GM12878 (cell line): Measurements from ENCODE around the gene PBLD. TPM values are rescaled to one million over a fixed set of nuclear protein-coding genes. Genes with fewer than 3 reads are reported as not detected.
A peak's percentile ranks its signal among the peaks of the same experiment; 100 is the strongest.

Source experiments
- ATAC-seq: fragments of 200-7000 bp; cut with Tn5 transposase; 3 replicates; pipeline ENCODE4 v1.9.1; 2020; ENCODE audit warnings: mild to moderate bottlenecking, moderate library complexity
- BruUV-seq: library from RNA; stranded (reverse); fragments of 400-500 nt; replicated peaks from 2 replicates; lab custom pipeline; 2021; lab: Mats Ljungman, UMichigan
- CTCF ChIA-PET: fragments of 300-600 bp; sonication (Branson Sonifier 250); formaldehyde crosslinking; extraction: SDS; loops from one replicate; lab custom pipeline; 2021; ENCODE audit warnings: inconsistent platforms; lab: Yijun Ruan, JAX
- POLR2A ChIA-PET: fragments of 350-600 bp; formaldehyde crosslinking; extraction: SDS; loops from one replicate; lab custom pipeline; 2021; ENCODE audit warnings: inconsistent platforms; lab: Charles Lee
- RAD21 ChIA-PET: fragments of 300-600 bp; sonication (Branson Sonifier 250); formaldehyde crosslinking; loops from one replicate; lab custom pipeline; 2023; ENCODE audit warnings: antibody characterized with exemption; ENCODE audit not compliant: unreplicated experiment; lab: Charles Lee
- SMC1A ChIA-PET: fragments of 300-600 bp; sonication (Branson Sonifier 250); formaldehyde crosslinking; loops from one replicate; lab custom pipeline; 2023; ENCODE audit not compliant: unreplicated experiment, uncharacterized antibody; lab: Charles Lee
- DNase-seq: peaks from one replicate; pipeline ENCODE4 v3.0.0-alpha.2; 2011; ENCODE audit warnings: low read depth, low spot score
- FAIRE-seq: peaks from 3 replicates; lab custom pipeline; 2011; peaks lifted over from hg19 to GRCh38; lab: Jason Lieb, UNC
- H2AFZ ChIP-seq: 2 replicates; pipeline ENCODE4 v1.6.0; 2011; ENCODE audit warnings: low read depth, low read length, control low read depth; ENCODE audit not compliant: control insufficient read depth
- H3K27ac ChIP-seq: 2 replicates; pipeline ENCODE4 v1.5.1; 2011; ENCODE audit warnings: control low read depth; ENCODE audit not compliant: control insufficient read depth, insufficient read depth
- H3K27me3 ChIP-seq, 2 experiments: replicated peaks in 1 of 2; 2 replicates each; pipeline versions ENCODE4 v1.6.0 to v1.6.1; 2011; ENCODE audit warnings: low read length in 1 of 2; ENCODE audit not compliant: control insufficient read depth in 2 of 2, insufficient read depth in 2 of 2
- H3K36me3 ChIP-seq, 2 experiments: 2 replicates each; pipeline ENCODE4 v1.5.1; 2011; ENCODE audit warnings: low read length in 1 of 2; ENCODE audit not compliant: control insufficient read depth in 2 of 2, insufficient read depth in 2 of 2
- H3K4me1 ChIP-seq: 2 replicates; pipeline ENCODE4 v1.6.1; 2011; ENCODE audit warnings: mild to moderate bottlenecking, low read length, moderate library complexity, mixed read lengths; ENCODE audit not compliant: control insufficient read depth, insufficient read depth
- H3K4me2 ChIP-seq: 2 replicates; pipeline ENCODE4 v1.6.0; 2011; ENCODE audit warnings: control low read depth; ENCODE audit not compliant: control insufficient read depth, insufficient read depth
- H3K4me3 ChIP-seq: fragments of 200-600 bp; sonication (generic); 2 replicates; pipeline ENCODE4 v1.5.1; 2016
- H3K79me2 ChIP-seq: 2 replicates; pipeline ENCODE4 v1.6.0; 2011; ENCODE audit warnings: low read length; ENCODE audit not compliant: control insufficient read depth, insufficient read depth
- H3K9ac ChIP-seq: 2 replicates; pipeline ENCODE4 v1.8.0; 2011; ENCODE audit warnings: low read length, control low read depth, mixed read lengths; ENCODE audit not compliant: control insufficient read depth, insufficient read depth
- H3K9me3 ChIP-seq: replicated peaks from 3 replicates; pipeline ENCODE4 v1.5.1; 2011; ENCODE audit warnings: mild to moderate bottlenecking, low read length; ENCODE audit not compliant: control insufficient read depth, insufficient read depth
- H4K20me1 ChIP-seq: 2 replicates; pipeline ENCODE4 v1.6.0; 2011; ENCODE audit not compliant: control insufficient read depth, insufficient read depth
- FOXM1 ChIP-seq: IDR thresholded peaks from 2 replicates; pipeline ENCODE4 v1.6.1; 2012; ENCODE audit warnings: low read depth, mild to moderate bottlenecking, inconsistent platforms, low read length, moderate library complexity
- WGBS: methylation state at CpG from one replicate; pipeline ENCODE4 v1.1.6; 2016; ENCODE audit warnings: low lambda C conversion rate; ENCODE audit not compliant: insufficient replicate concordance, insufficient coverage; ENCODE audit errors: missing lambda C conversion rate; 5-methylcytosine and 5-hydroxymethylcytosine counted together
- in situ Hi-C: fragments of 300-500 bp; cut with MboI; formaldehyde crosslinking; loops from 9 replicates; pipeline ENCODE4 v1.14.3; 2018; ENCODE audit warnings: mixed read lengths
- intact Hi-C: fragments of 100-400 bp; cut with micrococcal nuclease; formaldehyde crosslinking; loops from one replicate; pipeline ENCODE4 v1.14.2; 2022; ENCODE audit not compliant: unreplicated experiment
- polyA plus RNA-seq, 11 experiments: library from polyadenylated mRNA; depleted of rRNA in 4 of 11; unstranded in 6 of 11; stranded (reverse) in 5 of 11; fragments of >200 nt; fragmentation: Nextera tagmentation in 4 of 11; fragmentation: Illumina TruSeq in 1 of 11; extraction: Ambion mirVana in 4 of 11; extraction: Trizol in 1 of 11; gene quantifications; 1 replicate in 1 of 11; 2 replicates in 10 of 11; pipeline versions ENCODE4 v1.2.1 to v1.2.3, GENCODE V29; 2011 to 2016; ENCODE audit warnings: inconsistent platforms in 2 of 11, missing spikeins in 2 of 11, low read depth in 1 of 11
- total RNA-seq, 4 experiments: library from RNA; depleted of rRNA in 3 of 4; stranded (reverse); fragments of >200 nt in 3 of 4; fragmentation: Illumina TruSeq in 1 of 4; extraction: Trizol in 1 of 4; gene quantifications; 2 replicates each; pipeline versions ENCODE4 v1.2.1 to v1.2.3, GENCODE V29; 2013 to 2021
- TF ChIP-seq, protein P1 (sequence below): fragments of 450-650 bp; IDR thresholded peaks from 2 replicates; pipeline ENCODE4 v1.6.1; 2016; ENCODE audit warnings: mild to moderate bottlenecking

Gene PBLD
- total and polyA plus RNA-seq, 10 of the 15 experiments (the other 5 are each of a cell fraction or from before 2014, with no cell fraction given): 0.68 to 2.8 (median 1.7) TPM

DNA sequence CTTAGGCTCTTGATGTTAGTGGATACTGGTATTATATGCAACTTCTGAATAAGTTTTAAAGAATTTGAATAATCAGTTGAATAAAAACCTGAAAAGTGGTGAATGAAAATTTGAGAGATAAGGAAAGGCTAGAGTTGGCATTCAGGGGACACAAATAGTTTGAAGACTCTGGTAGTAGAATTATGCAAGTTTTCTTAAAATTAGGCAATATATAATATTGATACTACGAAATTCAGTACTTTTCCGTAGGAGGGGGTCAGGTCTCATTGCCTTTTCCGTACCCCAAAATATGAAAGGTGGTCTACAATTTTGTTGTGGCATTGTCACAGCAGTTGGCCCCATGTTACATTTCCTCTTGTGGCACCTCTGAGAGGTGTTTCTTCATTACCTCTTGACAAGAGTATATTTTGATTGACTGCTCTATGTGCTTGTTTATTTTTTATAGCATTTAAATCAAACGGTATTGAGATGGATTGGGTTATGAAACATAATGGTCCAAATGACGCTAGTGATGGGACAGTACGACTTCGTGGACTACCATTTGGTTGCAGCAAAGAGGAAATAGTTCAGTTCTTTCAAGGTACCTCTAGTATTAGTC, 4.1 kb upstream of the PBLD start:
- FAIRE-seq: no peak
- no peak overlapping the region for H2AFZ ChIP-seq
- no peak overlapping the region for H3K27ac ChIP-seq
- H3K9ac ChIP-seq: no peak overlapping the region
- H3K4me1 ChIP-seq: no peaks in the 10 kb centered on the region; the same call in 1 of the 2 replicates
- peak overlapping the region; percentile 15; the same call in 1 of the 2 replicates for H3K4me2 ChIP-seq
- peaks cover 6 to 35% of the 10 kb centered on the region in 2 experiments for H3K36me3 ChIP-seq
- BruUV-seq: no TSS peak
- 72% methylated on average over 7 of the region's 7 CpGs for WGBS
- intact Hi-C loops: loop anchor here (10.0 kb wide), 1 partner anchor 568 kb away; the partner anchor contains the start of gene DDX50
- H4K20me1 ChIP-seq: no peaks in the 10 kb centered on the region; the same call in 1 of the 2 replicates
- SMC1A ChIA-PET: no interaction called here
- in situ Hi-C loops: no loop called here
- CTCF ChIA-PET: no interaction called here
- POLR2A ChIA-PET: interaction anchor here (1.3 kb wide), 1 partner anchor 26 kb away, joined by 6 read pairs; no protein-coding TSS in a partner anchor
- DNase-seq: no peak
- H3K27me3 ChIP-seq: no peaks in the 10 kb centered on the region
- H3K79me2 ChIP-seq: peaks cover 88% of the 10 kb centered on the region
- peak overlapping the region; percentile 61 for H3K4me3 ChIP-seq
- RAD21 ChIA-PET: no interaction called here
- TF ChIP-seq, protein P1, sequence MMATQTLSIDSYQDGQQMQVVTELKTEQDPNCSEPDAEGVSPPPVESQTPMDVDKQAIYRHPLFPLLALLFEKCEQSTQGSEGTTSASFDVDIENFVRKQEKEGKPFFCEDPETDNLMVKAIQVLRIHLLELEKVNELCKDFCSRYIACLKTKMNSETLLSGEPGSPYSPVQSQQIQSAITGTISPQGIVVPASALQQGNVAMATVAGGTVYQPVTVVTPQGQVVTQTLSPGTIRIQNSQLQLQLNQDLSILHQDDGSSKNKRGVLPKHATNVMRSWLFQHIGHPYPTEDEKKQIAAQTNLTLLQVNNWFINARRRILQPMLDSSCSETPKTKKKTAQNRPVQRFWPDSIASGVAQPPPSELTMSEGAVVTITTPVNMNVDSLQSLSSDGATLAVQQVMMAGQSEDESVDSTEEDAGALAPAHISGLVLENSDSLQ: peak; percentile 38; the same call in 1 of the 2 replicates
- TF ChIP-seq FOXM1: no peak
- H3K9me3 ChIP-seq: no peaks in the 10 kb centered on the region
- peak; percentile 18 for ATAC-seq
